T-helper 1 cell treated with Interleukin-12 subunit alpha and Interleukin-12 subunit beta and Interleukin-4 antibody, amounts not matched to agents 30 ng/mL and 1 ng/mL, for 36 hours (primary cell): ENCODE results near the gene AMFR. TPM values are rescaled to one million over a fixed set of nuclear protein-coding genes. Genes with fewer than 3 reads are reported as not detected.
"Not testable (repeated sequence)": the region's sequence is repeated elsewhere in the genome, so short reads cannot be mapped to it uniquely, and the experiment has no call there.

ENCODE experiments used
- intact Hi-C: fragments of 100-400 bp; cut with micrococcal nuclease; formaldehyde crosslinking; loops from one replicate; pipeline ENCODE4 v1.15.1; 2024
- total RNA-seq: library from RNA; stranded (reverse); gene quantifications from 2 replicates; pipeline ENCODE4 v1.2.3, GENCODE V29; 2022

Gene AMFR
- total RNA-seq, 1 donor from 2014 or later = 50.3 TPM

DNA sequence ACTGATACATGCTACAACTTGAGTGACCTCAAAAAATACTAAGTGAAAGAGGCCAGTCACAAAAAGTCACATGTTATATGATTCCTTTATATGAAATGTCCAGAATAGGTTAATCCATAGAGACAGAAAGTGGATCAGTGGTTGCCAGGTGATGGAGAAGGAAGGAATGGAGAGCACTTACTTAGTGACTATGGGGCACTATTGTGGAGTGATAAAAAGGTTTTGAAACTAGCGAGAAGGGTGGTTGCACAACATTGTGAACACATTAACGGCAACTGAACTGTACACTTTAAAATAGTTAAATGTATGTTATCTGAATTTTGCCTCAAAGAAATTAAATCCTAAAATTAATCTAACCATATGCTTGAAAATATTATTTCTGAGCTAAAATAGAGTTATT is 25.9 kb downstream of the AMFR start:
- intact Hi-C loops = no loop called here

DNA sequence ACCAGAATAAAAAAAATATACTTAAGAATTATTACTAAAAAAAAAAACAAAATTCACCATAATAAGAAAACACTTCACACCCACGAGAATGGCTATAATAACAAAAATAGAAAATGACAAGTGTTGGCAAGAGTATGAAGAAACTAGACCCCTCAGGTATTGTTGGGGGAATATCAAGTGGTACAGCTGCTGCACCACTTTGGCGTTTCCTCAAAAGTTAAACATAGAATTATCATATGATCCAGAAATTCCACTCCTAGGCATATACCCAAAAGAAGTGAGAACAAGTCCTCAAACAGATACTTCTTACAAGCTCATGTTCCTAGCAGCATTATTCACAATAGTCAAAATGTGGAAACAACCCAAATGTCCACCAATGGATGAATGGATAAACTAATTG is 26.3 kb downstream of the AMFR start:
- intact Hi-C loops = no loop called here

DNA sequence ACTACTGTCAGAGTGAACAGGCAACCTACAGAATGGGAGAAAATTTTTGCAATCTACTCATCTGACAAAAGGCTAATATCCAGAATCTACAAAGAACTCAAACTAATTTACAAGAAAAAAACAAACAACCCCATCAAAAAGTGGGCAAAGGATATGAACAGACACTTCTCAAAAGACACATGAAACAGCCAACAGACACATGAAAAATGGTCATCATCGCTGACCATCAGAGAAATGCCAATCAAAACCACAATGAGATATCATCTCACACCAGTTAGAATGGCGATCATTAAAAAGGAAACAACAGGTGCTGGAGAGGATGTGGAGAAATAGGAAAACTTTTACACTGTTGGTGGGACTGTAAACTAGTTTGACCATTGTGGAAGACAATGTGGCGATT is 28.6 kb downstream of the AMFR start:
- intact Hi-C loops = not testable (repeated sequence)

DNA sequence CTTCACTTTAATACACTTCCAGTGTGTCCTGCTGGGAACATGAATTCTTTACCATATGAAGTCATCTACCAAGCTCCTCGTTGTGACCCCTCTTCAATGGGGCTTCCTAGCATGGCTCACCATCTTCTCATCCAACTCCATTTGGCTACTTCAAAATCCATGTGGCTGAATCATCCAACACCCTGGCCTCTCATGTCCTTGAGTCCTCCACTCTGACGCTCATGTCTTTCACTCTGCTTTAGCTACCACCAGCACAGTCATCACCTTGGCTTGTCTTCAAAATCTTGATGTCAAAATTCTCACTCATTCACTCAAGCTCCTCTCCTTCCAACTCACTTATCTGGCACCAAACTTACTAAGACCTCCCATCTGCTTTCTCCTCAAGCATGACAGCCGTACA is 35.8 kb downstream of the AMFR start:
- intact Hi-C loops = no loop called here

DNA sequence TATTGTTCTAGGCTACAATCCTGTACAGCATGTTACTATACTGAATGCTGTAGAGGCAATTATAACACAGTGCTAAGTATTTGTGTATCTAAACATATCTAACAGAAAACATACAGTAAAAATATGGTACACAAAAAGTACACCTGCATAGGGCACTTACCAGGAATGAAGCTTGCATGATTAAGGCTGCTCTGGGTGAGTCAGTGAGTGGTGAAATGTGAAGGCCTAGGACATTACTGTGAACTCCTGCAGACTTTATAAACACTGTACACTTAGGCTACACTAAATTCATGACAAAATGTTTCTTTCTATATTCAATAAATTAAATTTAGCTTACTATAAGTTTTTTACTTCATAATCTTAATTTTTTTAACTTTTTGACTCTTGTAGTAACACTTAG is 37.1 kb downstream of the AMFR start:
- intact Hi-C loops = no loop called here

DNA sequence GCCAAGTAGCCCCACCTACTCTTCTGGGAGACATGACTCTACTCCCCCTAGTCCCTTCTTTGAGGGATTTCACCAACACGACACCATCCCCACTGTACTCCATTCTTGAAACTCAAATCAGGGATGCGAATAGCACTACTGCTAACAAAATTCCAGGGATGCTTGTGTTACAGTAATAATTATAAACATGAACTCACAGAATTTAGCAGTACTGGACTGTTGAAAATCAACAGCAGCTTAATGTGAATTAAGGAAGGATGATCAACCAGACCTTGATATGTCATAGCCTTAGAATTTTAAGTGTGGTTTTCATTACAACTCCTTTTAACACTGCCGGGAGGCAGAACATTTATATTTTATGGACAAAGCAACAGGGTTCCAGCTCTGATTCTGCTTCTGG is 37.9 kb downstream of the AMFR start:
- intact Hi-C loops = no loop called here

DNA sequence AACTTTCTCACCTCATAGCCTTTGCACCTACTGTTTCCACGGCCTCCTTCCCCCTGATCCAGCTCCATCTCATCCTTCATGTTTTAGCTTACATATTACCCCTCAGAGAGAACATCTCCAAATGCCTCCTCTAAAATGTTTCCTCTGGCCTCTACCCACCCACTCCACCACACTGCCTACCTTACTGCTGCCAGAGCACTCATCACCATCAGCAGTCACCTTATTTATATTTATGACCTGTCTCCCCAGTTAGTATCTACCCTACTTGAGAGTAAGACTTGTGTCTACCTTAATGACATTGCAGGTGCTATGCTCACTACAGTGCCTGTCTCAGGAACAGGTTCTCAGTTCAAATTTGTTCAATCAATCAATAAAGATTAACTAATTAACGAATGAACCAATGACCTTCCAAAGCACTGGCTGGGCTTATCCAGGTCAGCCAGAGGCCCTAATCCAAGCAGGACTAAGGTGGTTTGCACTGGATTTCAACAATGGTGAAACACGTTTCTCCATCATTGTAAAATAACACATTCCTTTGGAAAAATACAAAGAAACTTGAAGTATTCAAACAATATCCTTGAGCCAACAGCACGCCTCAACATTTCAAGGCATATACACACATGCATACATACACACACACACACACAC is 41.1 kb downstream of the AMFR start:
- intact Hi-C loops = no loop called here

DNA sequence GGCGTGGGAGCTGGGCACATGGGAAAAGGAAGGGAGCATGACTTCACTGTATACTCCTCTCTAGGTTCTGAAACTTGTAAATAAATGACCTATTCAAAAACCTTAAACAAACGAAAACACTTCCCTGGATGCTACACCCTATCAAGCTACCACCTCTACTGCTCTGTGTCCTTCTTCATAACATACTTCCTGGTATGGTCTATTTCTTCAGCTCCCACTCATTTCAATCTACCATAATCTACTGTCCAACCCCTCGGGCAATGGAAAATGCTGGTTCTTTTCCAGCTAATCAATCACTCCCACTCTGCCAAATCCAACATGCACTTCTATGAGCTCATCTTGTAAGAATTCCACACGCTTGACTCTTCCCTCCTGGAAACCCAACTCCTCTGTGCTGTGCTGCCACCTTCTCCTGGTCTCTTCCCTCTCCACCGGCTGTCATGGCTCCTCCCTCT is 42.4 kb downstream of the AMFR start:
- intact Hi-C loops = no loop called here

DNA sequence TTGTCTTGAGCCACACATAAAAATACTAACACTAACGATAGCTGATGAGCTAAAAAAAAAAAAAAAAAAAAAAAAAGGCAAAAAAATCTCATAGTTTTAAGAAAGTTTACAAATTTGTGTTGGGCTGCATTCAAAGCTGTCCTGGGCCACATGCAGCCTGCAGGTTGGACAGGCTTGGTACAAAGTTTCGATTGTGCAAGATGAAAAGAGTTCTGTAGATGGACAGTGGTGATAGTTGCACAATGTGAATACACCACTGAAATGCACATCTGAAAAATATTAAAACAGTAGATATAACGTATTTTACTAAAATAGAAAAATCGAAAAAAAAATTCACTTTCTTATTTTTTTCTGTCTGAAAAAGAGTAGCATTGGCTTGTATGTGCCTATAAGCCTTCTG is 42.9 kb downstream of the AMFR start:
- intact Hi-C loops = no loop called here

DNA sequence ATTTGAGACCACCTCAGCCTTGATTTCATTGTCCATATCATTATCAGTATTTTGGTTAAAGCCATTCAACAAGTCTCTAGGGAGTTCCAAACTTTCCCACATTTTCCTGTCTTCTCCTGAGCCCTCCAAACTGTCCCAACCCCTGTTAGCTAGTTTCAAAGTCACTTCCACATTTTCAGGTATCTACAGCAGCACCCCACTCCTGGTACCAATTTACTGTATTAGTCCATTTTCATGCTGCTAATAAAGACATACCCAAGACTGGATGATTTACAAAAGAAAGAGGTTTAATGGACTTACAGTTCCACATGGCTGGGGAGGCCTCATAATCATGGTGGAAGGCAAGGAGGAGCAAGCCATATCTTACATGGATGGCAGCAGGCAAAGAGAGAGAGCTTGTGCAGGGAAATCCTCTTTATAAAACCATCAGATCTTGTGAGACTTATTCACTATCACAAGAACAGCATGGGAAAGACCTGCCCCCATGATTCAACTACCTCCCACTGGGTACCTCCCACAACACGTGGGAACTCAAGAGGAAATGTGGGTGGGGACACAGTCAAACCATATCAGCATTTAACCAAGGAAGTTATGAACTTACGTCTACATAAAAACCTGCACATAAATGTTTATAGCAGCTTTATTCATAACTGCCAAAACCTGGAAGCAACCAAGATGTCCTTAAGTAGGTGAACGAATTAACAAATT is 44.4 kb downstream of the AMFR start:
- intact Hi-C loops = not testable (repeated sequence)

DNA sequence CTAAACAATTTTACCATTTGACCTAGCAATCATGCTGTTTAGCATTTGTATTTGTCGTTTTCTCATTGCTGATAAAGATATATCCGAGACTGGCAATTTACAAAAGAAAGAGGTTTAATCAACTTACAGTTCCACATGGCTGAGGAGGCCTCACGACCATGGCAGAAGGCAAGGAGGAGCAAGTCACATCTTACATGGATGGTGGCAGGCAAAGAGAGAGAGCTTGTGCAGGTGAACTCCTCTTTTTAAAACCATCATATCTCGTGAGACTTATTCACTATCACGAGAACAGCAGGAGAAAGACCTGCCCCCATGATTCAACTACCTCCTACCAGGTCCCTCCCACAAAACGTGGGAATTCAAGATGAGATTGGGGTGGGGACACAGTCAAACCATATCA is 46.3 kb downstream of the AMFR start:
- intact Hi-C loops = not testable (repeated sequence)

DNA sequence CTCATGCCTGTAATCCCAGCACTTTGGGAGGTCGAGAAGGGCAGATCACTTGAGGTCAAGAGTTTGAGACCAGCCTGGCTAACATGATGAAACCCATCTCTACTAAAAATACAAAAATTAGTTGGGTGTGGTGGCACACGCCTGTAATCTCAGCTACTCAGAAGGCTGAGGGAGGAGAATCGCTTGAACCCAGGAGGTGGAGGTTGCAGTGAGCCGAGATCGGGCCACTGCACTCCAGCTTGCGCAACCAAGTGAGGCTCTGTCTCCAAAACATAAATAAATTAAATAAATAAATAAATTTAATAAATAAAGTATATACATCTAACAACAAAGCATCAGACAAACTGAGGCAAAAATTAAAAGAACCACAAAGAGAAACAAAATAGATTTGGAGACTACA is 49.6 kb downstream of the AMFR start:
- intact Hi-C loops = not testable (repeated sequence)

DNA sequence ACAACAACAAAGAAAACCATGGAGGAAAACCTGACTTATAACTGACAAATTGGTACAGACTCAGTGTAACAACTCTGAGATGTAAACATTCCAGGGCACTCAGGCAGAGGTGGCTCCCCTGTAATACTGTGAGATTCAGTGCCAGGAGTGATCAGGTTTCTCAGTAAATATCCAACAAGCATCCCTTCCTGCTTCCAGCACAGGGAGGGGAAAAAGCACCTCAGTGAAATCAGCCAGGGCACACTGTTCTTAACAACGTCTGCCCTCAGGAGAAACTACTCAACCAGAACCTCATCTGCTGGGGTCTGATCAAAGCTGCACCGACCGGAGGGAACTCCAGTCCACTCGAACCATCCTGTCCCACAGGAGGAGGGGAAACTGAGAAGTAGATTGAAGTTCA is 52.3 kb downstream of the AMFR start:
- intact Hi-C loops = loop anchor here (5.0 kb wide), 1 partner anchor 329 kb away; no protein-coding TSS in a partner anchor

DNA sequence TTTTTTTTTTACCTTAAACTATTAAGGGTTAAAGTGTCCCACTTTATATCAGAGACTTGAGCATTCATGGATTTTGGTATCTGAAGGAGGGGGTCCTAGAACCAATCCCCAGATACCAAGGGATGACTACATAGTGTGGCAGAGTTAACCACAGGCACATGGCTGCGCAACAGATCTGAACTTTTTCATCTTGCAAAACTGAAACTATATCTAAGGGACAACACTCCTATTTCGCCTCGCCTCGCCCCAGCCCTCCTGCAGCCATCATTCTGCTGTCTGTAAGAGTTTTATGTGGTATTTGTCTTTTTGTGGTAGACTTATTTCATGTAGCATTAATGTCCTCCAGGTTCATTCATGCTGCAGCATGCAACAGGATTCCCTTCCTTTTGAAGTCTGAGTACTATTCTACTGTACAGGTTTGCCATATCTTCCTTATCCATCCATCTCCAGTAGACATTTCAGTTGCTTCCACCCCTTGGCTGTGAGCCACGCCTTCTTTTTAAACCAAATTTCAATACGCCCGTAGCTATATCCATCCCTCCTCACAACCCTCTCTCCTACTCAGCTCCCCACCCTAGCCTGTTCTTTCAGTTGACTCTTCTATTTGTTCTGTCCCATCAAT is 53.2 kb downstream of the AMFR start:
- intact Hi-C loops = loop anchor here (1.0 to 5.0 kb wide), 3 partner anchors 52 to 330 kb away; partner anchors contain the start of genes NUDT21 and OGFOD1

DNA sequence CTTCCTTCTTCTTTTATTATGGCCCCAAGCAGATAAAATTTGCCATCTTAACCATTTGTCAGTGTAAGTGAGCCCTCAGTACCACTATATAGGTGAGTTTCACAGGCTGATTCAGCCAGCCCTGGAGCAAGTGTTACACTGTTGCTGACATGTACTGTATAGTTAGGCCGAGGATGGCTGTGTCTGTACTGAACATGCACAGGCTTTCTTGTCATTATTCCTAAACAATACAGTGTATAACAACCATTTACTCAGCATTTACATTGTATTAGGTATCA is 53.7 kb downstream of the AMFR start:
- intact Hi-C loops = loop anchor here (1.0 to 5.0 kb wide), 2 partner anchors 14 to 331 kb away; no protein-coding TSS in a partner anchor

DNA sequence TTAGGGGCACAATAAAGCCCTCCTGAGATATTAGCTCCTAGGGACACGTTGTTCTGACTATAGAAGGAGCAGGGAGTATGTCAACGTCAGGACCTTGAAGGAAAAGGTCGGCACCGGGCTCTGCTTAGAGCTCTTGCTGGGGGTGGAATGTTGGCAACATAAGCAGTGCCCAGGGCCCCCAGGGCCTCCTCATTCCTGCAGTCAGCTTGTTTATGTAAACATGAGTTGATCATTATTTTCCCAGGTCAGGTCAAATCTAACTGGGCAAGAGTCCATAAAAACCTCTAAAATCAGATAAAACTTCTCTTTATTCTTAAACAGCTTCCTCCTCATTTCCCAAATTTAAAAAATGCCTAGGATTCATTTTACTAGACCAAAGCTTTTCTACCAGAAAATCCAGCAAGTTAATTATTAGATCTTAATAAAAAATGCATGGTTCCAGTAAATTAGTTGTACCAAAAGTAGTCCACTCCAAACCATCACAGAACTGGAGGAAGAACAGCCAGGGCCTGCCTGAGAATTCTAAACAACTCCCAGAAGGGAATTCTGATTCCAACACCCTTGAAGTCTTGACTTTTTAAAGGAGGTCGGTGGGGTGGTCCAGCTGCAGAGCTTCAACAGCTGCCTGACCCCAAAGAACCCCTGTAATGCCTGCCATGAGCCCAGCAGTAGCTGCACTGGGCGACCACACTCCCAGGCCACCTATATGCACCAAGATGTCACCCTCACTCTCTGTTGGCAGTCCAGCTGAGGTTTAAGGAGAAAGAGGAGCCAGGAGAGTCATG is 54.3 kb downstream of the AMFR start:
- intact Hi-C loops = loop anchor here (1.0 to 5.0 kb wide), 2 partner anchors 14 to 331 kb away; no protein-coding TSS in a partner anchor

DNA sequence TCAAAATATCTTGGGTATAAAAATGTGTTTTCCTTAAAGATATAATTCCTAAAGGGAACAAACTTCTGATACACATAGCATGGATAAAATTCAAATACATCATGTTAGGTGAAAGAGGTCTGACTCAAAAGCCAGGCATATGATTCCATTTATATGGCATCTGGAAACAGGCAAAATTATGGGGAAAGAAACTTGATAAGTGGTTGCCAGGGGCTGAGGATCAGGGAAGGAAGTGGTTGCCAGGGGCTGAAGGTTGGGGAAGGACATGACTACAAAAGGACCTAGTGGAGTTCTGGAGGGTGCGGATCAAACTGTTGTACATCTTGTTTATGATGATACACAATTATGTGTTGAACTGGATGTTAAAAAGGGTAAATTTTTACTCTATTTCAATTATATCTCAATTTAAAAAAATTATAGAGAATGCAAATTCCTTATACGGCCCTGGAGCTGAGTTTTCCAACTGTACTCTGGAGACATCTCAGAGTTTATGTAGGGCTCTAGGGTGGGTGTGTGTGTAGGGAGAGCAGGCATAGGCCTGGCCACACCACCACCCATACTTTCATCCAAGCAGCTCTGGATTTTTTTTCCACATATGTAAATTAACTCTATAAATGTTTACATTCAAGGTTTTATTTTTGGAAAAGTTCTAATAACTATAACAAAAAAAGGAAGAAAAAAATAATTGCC is 55.0 kb downstream of the AMFR start:
- intact Hi-C loops = loop anchor here (5.0 kb wide), 1 partner anchor 332 kb away; no protein-coding TSS in a partner anchor

DNA sequence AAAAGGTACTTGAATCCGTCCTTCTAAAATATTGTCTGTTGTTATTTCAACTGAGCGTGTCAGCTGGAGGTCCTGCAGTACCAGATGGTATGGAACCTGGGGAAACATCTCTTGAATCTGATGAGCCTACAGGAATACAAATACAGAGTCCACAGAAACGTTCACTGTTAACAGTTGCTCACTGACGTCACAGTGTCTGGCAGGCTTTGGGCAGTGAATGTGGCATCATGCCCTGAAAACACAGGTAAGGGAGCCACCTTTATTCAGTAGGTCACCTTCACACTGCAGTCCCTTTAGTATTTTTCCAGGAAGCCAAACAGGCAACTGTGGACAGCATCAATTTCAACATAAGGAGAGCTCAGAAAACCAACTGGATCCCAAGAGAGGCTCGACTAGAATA is 56.1 kb downstream of the AMFR start:
- intact Hi-C loops = no loop called here

DNA sequence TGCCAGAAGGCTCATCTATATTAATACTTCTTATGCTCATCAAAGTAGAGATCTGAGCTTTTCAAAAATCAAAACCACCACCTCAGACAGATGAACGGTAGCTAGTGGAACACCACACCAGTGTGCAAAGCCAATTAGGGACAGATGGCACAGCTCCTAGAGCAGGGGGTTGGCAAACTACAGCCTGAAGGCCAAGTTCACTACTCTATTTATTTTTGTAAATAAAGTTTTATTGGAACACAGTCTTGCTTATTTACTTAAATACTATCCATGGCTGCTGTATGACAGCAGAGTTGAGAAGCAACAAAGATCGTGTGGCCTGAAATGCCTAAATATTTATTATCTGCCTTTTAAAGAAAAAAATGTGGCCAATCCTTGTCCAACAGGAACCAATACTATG is 56.8 kb downstream of the AMFR start:
- intact Hi-C loops = no loop called here

DNA sequence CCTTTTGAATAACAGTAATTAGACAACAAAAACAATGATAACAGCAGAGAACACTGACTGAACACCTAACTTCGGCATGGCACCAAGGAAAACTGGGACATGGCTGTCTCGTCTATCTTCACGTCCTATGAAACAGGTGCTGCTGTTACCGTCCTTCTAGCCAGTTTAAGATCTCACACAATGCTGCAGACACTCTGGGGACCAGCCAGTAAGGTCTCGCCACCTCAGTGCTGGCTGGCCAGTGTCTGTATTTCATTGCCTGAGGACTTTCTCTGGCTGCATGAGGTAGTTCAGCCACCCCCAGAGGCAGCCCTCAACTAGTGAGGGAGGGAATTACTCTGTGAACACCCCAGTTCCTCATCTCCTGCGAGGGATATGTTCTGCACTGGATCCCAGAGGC is 57.6 kb downstream of the AMFR start:
- intact Hi-C loops = no loop called here

DNA sequence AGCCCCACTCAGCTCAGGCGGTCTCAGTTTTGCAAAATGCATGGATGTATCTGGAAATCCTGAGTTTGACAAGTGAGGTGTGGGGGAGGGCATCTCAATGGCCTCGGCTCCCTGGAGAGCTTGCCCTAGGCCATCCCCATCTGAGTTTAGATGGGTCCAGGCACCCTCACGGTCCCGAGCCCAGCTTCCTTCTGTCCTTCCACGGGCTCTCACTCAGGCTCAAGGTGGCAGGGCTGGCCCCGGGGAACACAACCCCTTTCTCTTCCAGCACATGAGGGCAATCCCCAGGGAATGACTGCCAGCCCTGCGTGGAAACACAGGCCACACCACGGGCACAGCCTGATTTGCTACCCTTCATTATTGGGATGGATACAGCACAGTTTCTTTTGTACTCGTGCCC is 58.4 kb downstream of the AMFR start:
- intact Hi-C loops = no loop called here
